CD14-positive monocyte (primary cell): ENCODE measurements around the gene HMMR. TPM values are rescaled to one million over a fixed set of nuclear protein-coding genes. Genes with fewer than 3 reads are reported as not detected.

Experiments used
- DNase-seq, 3 donors: peaks; one replicate each; pipeline ENCODE4 v3.0.0-alpha.2; 2011 to 2022
- H2AFZ ChIP-seq: 2 replicates; pipeline ENCODE4 v1.6.0; 2012; ENCODE audit warnings: mild to moderate bottlenecking, low read depth, low read length, inconsistent platforms; ENCODE audit not compliant: insufficient read depth, poor library complexity, severe bottlenecking
- H3K27ac ChIP-seq, 2 donors: 1 replicate in 1 of 2; 2 replicates in 1 of 2; pipeline ENCODE4 v1.5.1; 2012 to 2013; ENCODE audit warnings: low read length in 2 of 2, control low read depth in 1 of 2, inconsistent platforms in 1 of 2, low read depth in 1 of 2, mild to moderate bottlenecking in 1 of 2
- H3K27me3 ChIP-seq, 2 donors: one replicate each; pipeline versions ENCODE4 v1.6.0 to v1.6.1; 2011 to 2013; ENCODE audit warnings: low read length in 2 of 2; ENCODE audit not compliant: control insufficient read depth in 2 of 2, insufficient read depth in 2 of 2
- H3K36me3 ChIP-seq, 2 donors: replicated peaks in 1 of 2; 1 replicate in 1 of 2; 2 replicates in 1 of 2; pipeline versions ENCODE4 v1.5.1 to v1.6.1; 2012 to 2013; ENCODE audit warnings: low read length in 2 of 2, control low read depth in 1 of 2, inconsistent platforms in 1 of 2, mild to moderate bottlenecking in 1 of 2; ENCODE audit not compliant: insufficient read depth in 2 of 2, control insufficient read depth in 1 of 2
- H3K4me1 ChIP-seq, 2 donors: 1 replicate in 1 of 2; 2 replicates in 1 of 2; pipeline versions ENCODE4 v1.5.1 to v1.6.1; 2012 to 2013; ENCODE audit warnings: low read length in 2 of 2, control low read depth in 1 of 2, inconsistent platforms in 1 of 2, mild to moderate bottlenecking in 1 of 2, moderate library complexity in 1 of 2; ENCODE audit not compliant: insufficient read depth in 2 of 2, control insufficient read depth in 1 of 2
- H3K4me2 ChIP-seq: replicated peaks from 2 replicates; pipeline ENCODE3; 2012; ENCODE audit warnings: low read length, moderate library complexity, mild to moderate bottlenecking; ENCODE audit not compliant: poor library complexity, severe bottlenecking; ENCODE audit errors: extremely low read depth
- H3K4me3 ChIP-seq, 3 experiments: fragments of 200-600 bp in 1 of 3; sonication (generic) in 1 of 3; replicated peaks in 1 of 3; 1 replicate in 2 of 3; 2 replicates in 1 of 3; pipeline ENCODE4 v1.5.1; 2011 to 2013; ENCODE audit warnings: low read length in 3 of 3, mild to moderate bottlenecking in 3 of 3, control low read depth in 2 of 3, low read depth in 2 of 3, inconsistent platforms in 1 of 3, moderate library complexity in 1 of 3
- H3K79me2 ChIP-seq: 2 replicates; pipeline ENCODE4 v1.6.0; 2012; ENCODE audit warnings: mild to moderate bottlenecking, control low read depth, inconsistent platforms, low read length, moderate library complexity; ENCODE audit not compliant: insufficient read depth
- H3K9ac ChIP-seq: 2 replicates; pipeline ENCODE4 v1.6.0; 2017; ENCODE audit warnings: low read length, mild to moderate bottlenecking; ENCODE audit not compliant: insufficient read depth, poor library complexity, severe bottlenecking
- H3K9me3 ChIP-seq, 2 donors: replicated peaks in 1 of 2; 1 replicate in 1 of 2; 2 replicates in 1 of 2; pipeline versions ENCODE4 v1.5.1 to v1.6.1; 2012 to 2013; ENCODE audit warnings: low read length in 2 of 2, control low read depth in 1 of 2; ENCODE audit not compliant: control insufficient read depth in 1 of 2, insufficient read depth in 1 of 2
- H4K20me1 ChIP-seq: 2 replicates; pipeline ENCODE4 v1.6.0; 2012; ENCODE audit warnings: mild to moderate bottlenecking, low read length, control low read depth, moderate library complexity; ENCODE audit not compliant: insufficient read depth
- H3K27ac Mint-ChIP-seq, 7 donors: one replicate each; pipeline ENCODE4 v1.8.0; 2020; ENCODE audit warnings: mild to moderate bottlenecking in 7 of 7, mixed read lengths in 7 of 7, moderate library complexity in 6 of 7, inconsistent platforms in 2 of 7
- H3K27me3 Mint-ChIP-seq, 3 donors: one replicate each; pipeline ENCODE4 v1.8.0; 2021 to 2022; ENCODE audit warnings: low read depth in 3 of 3, mild to moderate bottlenecking in 3 of 3, mixed read lengths in 3 of 3, moderate library complexity in 3 of 3, inconsistent platforms in 1 of 3
- H3K36me3 Mint-ChIP-seq, 2 donors: one replicate each; pipeline ENCODE4 v1.8.0; 2020; ENCODE audit warnings: mixed read lengths in 2 of 2, inconsistent platforms in 1 of 2, mild to moderate bottlenecking in 1 of 2
- H3K4me1 Mint-ChIP-seq: one replicate; pipeline ENCODE4 v1.8.0; 2020; ENCODE audit warnings: mild to moderate bottlenecking, mixed read lengths
- H3K4me3 Mint-ChIP-seq, 2 donors: one replicate each; pipeline ENCODE4 v1.8.0; 2020; ENCODE audit warnings: mild to moderate bottlenecking in 2 of 2, mixed read lengths in 2 of 2, moderate library complexity in 1 of 2
- H3K9me3 Mint-ChIP-seq, 7 donors: one replicate each; pipeline ENCODE4 v1.8.0; 2020 to 2022; ENCODE audit warnings: mixed read lengths in 7 of 7, mild to moderate bottlenecking in 6 of 7, moderate library complexity in 6 of 7, inconsistent platforms in 2 of 7
- WGBS: methylation state at CpG from one replicate; pipeline ENCODE4 v1.1.5; 2013; ENCODE audit warnings: missing lambda C conversion rate; ENCODE audit not compliant: insufficient coverage; 5-methylcytosine and 5-hydroxymethylcytosine counted together
- intact Hi-C, 2 donors: fragments of 100-400 bp; cut with micrococcal nuclease; formaldehyde crosslinking; loops; one replicate each; pipeline versions ENCODE4 v1.15.0 to v1.15.1; 2023
- polyA plus RNA-seq, 3 donors: library from polyadenylated mRNA; depleted of rRNA in 1 of 3; unstranded in 2 of 3; stranded (reverse) in 1 of 3; fragments of 300-500 nt in 2 of 3; fragments of >200 nt in 1 of 3; fragmentation: Illumina TruSeq in 2 of 3; gene quantifications; 1 replicate in 2 of 3; 2 replicates in 1 of 3; pipeline ENCODE4 v1.2.3, GENCODE V29; 2012 to 2021
- TF ChIP-seq, protein P1 (sequence below): fragments of 200-600 bp; IDR thresholded peaks from one replicate; pipeline ENCODE4 v1.8.0; 2022; ENCODE audit warnings: antibody characterized with exemption, mild to moderate bottlenecking

HMMR gene
- polyA plus RNA-seq, 3 donors: 0.29 TPM; not detected in 2

DNA sequence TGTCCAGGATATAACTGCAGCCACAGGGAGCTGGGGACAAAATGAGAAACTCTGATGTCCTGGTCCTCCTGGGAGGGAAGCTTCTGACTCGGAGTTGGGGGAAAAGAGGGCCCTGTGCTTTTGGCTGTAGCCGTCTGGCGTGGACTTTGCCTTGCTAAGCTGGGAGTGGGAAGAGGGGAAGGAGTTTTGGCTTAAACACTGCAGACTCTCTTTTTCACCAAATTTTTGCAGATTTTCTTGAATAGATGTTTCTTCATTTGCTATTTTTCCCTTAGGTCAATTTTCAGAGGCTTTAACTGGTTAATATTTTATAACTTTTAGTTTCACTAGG lies 29.3 kb downstream of the HMMR start:
- no peak for DNase-seq
- Histone ChIP-seq H3K27me3 (no peaks in the 10 kb centered on the region), H3K79me2 (no peaks in the 10 kb centered on the region), H2AFZ (no peak overlapping the region), H3K4me3 (no peak overlapping the region), H4K20me1 (no peaks in the 10 kb centered on the region), H3K4me2 (no peak overlapping the region), H3K27ac (peak overlapping the region in 1 of 2 donors; percentile 50), H3K9ac (no peak overlapping the region), H3K36me3 (peaks cover 33 to 67% of the 10 kb centered on the region in 2 donors), H3K9me3 (no peaks in the 10 kb centered on the region), H3K4me1 (no peaks in the 10 kb centered on the region)
- TF ChIP-seq, protein P1, sequence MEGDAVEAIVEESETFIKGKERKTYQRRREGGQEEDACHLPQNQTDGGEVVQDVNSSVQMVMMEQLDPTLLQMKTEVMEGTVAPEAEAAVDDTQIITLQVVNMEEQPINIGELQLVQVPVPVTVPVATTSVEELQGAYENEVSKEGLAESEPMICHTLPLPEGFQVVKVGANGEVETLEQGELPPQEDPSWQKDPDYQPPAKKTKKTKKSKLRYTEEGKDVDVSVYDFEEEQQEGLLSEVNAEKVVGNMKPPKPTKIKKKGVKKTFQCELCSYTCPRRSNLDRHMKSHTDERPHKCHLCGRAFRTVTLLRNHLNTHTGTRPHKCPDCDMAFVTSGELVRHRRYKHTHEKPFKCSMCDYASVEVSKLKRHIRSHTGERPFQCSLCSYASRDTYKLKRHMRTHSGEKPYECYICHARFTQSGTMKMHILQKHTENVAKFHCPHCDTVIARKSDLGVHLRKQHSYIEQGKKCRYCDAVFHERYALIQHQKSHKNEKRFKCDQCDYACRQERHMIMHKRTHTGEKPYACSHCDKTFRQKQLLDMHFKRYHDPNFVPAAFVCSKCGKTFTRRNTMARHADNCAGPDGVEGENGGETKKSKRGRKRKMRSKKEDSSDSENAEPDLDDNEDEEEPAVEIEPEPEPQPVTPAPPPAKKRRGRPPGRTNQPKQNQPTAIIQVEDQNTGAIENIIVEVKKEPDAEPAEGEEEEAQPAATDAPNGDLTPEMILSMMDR: no peak
- intact Hi-C loops: no loop called here
- Mint-ChIP-seq H3K9me3 (peaks cover 0 to under 1% (median 0%) of the 10 kb centered on the region in 7 donors), H3K4me3 (no peak overlapping the region), H3K27ac (peak overlapping the region in 5 of 7 donors; percentile 6 to 86 (median 37)), H3K36me3 (peaks cover 31 to 66% of the 10 kb centered on the region in 2 donors), H3K27me3 (no peaks in the 10 kb centered on the region), H3K4me1 (no peaks in the 10 kb centered on the region)
- 97% methylated on average over 3 of the region's 3 CpGs for WGBS

DNA sequence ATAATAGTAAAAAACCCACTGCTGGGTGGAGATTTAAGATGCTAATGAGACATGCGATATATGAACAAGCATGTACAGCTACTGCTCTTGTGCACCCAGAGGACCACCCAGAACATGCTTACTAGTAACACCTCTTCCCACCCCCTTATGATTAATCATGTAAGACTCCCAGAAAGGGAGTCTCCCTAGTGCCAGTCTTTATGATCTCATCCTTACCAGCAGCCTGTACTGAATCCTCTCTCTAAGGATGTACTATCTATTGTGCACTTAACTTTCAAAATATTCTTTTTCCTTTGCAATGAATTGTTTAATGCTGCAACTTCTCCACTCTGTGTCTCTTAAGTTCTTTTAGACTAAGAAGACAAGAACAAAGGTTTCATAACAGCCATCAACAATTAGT lies 35.9 kb downstream of the HMMR start:
- peaks cover 0 to 3% (median 0%) of the 10 kb centered on the region in 7 donors for H3K9me3 Mint-ChIP-seq
- Histone ChIP-seq H3K27ac (no peak overlapping the region), H3K4me3 (no peak overlapping the region), H3K27me3 (no peaks in the 10 kb centered on the region), H3K36me3 (peaks cover 9 to 21% of the 10 kb centered on the region in 2 donors), H4K20me1 (no peaks in the 10 kb centered on the region), H3K4me1 (no peaks in the 10 kb centered on the region), H3K4me2 (no peak overlapping the region), H3K9ac (no peak overlapping the region), H3K79me2 (no peaks in the 10 kb centered on the region), H2AFZ (no peak overlapping the region), H3K9me3 (no peaks in the 10 kb centered on the region)
- no CpG with 5 or more reads among the region's 1 CpG for WGBS
- no peak overlapping the region for H3K27ac Mint-ChIP-seq
- TF ChIP-seq, protein P1: no peak
- no peak overlapping the region for H3K4me3 Mint-ChIP-seq
- peaks cover 9 to 12% of the 10 kb centered on the region in 2 donors for H3K36me3 Mint-ChIP-seq
- no peak for DNase-seq
- intact Hi-C loops: no loop called here
- H3K4me1 Mint-ChIP-seq: no peaks in the 10 kb centered on the region
- H3K27me3 Mint-ChIP-seq: peaks cover 0 to 3% (median 0%) of the 10 kb centered on the region in 3 donors
